ENCODE results near the gene LY6G6D. TPM values are rescaled to one million over a fixed set of nuclear protein-coding genes. Genes with fewer than 3 reads are reported as not detected.

The LY6G6D gene
- total RNA-seq, 2 donors from 2014 or later: not detected

DNA sequence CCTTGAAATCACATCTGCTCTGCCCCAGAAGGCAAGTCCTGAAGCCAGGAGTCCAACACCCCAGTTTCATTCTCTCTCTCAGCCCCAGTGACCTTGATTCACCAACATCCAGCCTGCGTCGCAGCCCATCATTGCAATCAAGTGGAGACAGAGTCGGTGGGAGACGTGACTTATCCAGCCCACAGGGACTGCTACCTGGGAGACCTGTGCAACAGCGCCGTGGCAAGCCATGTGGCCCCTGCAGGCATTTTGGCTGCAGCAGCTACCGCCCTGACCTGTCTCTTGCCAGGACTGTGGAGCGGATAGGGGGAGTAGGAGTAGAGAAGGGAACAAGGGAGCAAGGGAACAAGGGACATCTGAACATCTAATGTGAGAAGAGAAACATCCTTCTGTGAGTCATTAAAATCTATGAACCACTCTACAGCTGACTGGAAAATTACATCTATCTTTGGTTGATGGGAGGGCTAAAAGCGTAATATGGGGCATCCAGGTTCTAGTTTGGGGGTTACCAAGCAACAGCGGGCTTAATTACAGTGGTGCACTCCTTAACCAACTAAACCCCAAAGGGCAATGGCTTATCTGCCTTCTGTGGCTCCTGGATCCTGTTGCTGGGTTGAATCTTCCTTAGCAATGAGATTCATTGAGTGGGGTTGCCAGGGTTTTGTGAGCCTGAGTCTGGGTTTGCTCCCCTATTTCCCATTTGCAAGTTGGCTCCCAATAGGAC lies 2.5 kb downstream of the LY6G6D start:
- Histone ChIP-seq H3K4me3 (no peak overlapping the region), H3K4me1 (ENCODE audit: control insufficient read depth in 1 of 2, low read depth in 2 of 2) (no peaks in the 10 kb centered on the region), H3K27me3 (replicated peaks; ENCODE audit: insufficient read depth) (no peaks in the 10 kb centered on the region), H3K36me3 (no peaks in the 10 kb centered on the region), H3K27ac (no peak overlapping the region), H3K9me3 (no peaks in the 10 kb centered on the region)
- TF ChIP-seq, protein P1, sequence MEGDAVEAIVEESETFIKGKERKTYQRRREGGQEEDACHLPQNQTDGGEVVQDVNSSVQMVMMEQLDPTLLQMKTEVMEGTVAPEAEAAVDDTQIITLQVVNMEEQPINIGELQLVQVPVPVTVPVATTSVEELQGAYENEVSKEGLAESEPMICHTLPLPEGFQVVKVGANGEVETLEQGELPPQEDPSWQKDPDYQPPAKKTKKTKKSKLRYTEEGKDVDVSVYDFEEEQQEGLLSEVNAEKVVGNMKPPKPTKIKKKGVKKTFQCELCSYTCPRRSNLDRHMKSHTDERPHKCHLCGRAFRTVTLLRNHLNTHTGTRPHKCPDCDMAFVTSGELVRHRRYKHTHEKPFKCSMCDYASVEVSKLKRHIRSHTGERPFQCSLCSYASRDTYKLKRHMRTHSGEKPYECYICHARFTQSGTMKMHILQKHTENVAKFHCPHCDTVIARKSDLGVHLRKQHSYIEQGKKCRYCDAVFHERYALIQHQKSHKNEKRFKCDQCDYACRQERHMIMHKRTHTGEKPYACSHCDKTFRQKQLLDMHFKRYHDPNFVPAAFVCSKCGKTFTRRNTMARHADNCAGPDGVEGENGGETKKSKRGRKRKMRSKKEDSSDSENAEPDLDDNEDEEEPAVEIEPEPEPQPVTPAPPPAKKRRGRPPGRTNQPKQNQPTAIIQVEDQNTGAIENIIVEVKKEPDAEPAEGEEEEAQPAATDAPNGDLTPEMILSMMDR (IDR thresholded peaks at IDR 0.05): no peak
- no peak for ATAC-seq (ENCODE audit: insufficient number of reproducible peaks, low FRiP score, low read depth)
- DNase-seq (ENCODE audit: low spot score): no peak

DNA sequence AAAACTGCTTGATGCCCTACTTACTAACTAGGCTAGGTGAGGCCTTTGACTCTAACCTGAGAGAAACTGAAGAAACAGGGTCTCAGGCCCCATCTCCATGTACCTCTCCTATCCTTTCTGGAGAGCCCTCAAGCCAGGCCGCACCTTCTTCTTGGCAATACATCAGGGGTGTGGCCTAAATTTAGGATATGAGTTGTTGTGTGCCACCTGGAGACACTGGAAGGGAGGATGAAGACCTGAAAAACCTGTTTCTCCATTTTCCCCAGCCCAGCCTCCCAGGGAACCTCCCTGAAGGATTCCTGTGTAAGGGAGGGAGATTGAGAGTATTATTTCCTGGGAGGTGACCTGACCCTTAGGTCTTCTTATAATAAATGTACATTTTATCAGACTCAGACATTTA lies 3.1 kb downstream of the LY6G6D start:
- Histone ChIP-seq H3K4me3 (no peak overlapping the region), H3K36me3 (no peaks in the 10 kb centered on the region), H3K27ac (no peak overlapping the region), H3K9me3 (no peaks in the 10 kb centered on the region), H3K4me1 (ENCODE audit: control insufficient read depth in 1 of 2, low read depth in 2 of 2) (no peaks in the 10 kb centered on the region), H3K27me3 (replicated peaks; ENCODE audit: insufficient read depth) (no peaks in the 10 kb centered on the region)
- TF ChIP-seq, protein P1 (IDR thresholded peaks at IDR 0.05): no peak
- DNase-seq (ENCODE audit: low spot score): no peak
- no peak for ATAC-seq (ENCODE audit: insufficient number of reproducible peaks, low FRiP score, low read depth)

DNA sequence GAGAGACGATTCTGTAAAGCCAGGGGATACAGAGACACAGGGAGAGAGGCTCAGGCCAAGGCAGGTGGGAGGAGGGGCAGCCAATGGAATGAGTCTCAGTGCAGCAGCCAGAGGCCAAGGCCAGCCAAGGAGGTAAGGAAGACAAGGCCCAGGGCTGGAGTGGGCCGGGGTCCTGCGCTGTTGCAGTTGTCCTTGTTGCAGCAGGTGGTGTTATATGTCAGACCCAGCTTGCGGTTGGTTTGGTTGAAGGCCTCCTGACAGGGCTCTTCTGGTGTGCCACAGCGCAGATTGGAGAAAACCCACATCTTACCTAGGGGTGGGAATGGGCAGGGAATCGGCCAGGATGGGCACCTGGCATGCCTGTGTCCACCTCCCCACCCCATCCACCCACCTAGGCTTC lies 3.9 kb downstream of the LY6G6D start:
- Histone ChIP-seq H3K27me3 (replicated peaks; ENCODE audit: insufficient read depth) (no peaks in the 10 kb centered on the region), H3K4me1 (ENCODE audit: control insufficient read depth in 1 of 2, low read depth in 2 of 2) (no peaks in the 10 kb centered on the region), H3K36me3 (no peaks in the 10 kb centered on the region), H3K4me3 (no peak overlapping the region), H3K27ac (no peak overlapping the region), H3K9me3 (no peaks in the 10 kb centered on the region)
- TF ChIP-seq, protein P1 (IDR thresholded peaks at IDR 0.05): no peak
- ATAC-seq (ENCODE audit: insufficient number of reproducible peaks, low FRiP score, low read depth) (no peak), DNase-seq (ENCODE audit: low spot score) (no peak)

DNA sequence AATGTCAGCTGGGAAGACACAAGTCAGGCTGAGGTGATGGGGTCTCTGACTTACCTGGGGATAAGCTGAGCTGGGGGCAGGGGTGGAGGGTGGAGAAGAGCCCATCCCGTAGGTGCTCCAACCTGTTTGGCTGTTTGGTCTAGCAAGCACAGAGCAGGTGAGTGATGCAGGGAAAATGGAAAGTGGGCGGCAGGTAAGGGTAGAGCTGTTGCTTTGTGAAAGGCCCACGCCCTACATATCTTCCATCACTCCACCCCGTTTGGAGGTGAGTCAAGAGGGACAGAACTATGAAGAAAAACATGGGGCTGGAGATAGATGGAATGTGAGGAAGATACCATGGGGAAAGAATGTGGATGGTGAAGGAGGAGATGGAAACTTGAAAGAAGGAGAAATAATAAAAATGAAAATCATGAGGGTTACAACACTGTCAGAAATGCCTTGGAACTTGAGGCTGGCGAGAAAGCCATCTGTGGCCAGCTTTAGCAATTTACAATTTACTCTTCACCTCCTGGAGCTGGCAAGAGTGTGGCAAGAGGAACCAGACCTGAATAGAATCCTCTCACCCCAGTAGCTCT lies 5.1 kb downstream of the LY6G6D start:
- TF ChIP-seq, protein P1 (IDR thresholded peaks at IDR 0.05): no peak
- H3K9me3 ChIP-seq: no peaks in the 10 kb centered on the region
- no peak overlapping the region for H3K27ac ChIP-seq
- H3K36me3 ChIP-seq: no peaks in the 10 kb centered on the region
- no peaks in the 10 kb centered on the region for H3K4me1 ChIP-seq (ENCODE audit: control insufficient read depth in 1 of 2, low read depth in 2 of 2)
- DNase-seq (ENCODE audit: low spot score): no peak
- ATAC-seq (ENCODE audit: insufficient number of reproducible peaks, low FRiP score, low read depth): no peak
- no peak overlapping the region for H3K4me3 ChIP-seq
- no peaks in the 10 kb centered on the region for H3K27me3 ChIP-seq (replicated peaks; ENCODE audit: insufficient read depth)

DNA sequence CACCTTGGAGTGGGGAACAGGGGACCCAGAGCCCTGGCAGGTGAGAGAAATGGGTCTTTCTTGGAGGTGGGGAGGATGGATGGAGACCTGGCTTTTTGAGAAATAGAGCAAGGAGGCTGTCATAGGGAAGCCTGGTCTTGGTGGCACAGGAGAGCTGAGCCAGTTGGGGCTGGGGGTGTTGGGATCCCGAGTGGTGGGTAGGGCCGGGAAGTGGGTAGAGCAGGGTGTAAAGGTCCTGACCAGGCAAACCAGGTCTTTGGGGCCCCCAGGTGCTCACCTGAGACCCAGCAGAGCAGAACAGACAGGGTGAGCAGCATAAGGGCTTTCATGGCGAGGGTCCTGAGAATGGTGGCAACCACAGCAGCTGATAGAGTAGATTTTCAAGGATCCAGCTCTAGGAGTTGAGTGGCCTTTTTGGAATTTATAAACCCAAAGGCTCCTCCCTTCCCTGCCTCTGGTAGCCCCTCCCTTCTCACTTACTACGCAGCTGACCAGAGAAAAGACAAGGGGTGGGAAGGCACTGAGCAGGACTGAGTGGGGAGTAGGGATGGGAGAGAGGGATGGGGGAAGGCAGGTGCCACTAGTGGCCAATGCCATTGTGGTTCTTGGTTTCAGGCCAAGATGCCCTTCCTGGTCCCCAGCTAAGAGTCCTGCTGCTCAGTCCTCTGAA lies 6.3 kb downstream of the LY6G6D start, which contains the start of gene LY6G6C:
TSS of gene LY6G6C (minus strand) at position 396 of the 670 bp plus-strand sequence. CDS start at position 329, 67 bp downstream.
- Histone ChIP-seq H3K4me1 (ENCODE audit: control insufficient read depth in 1 of 2, low read depth in 2 of 2) (no peaks in the 10 kb centered on the region), H3K36me3 (peaks cover 10% of the 10 kb centered on the region), H3K27me3 (replicated peaks; ENCODE audit: insufficient read depth) (no peaks in the 10 kb centered on the region), H3K4me3 (no peak within 1 kb of the TSS), H3K9me3 (no peaks in the 10 kb centered on the region), H3K27ac (no peak within 1 kb of the TSS)
- TF ChIP-seq, protein P1 (IDR thresholded peaks at IDR 0.05): no peak
- ATAC-seq (ENCODE audit: insufficient number of reproducible peaks, low FRiP score, low read depth) (no peak), DNase-seq (ENCODE audit: low spot score) (no peak)
